Myocyte (in vitro differentiated cells): ENCODE results near the gene FMN1. TPM values are rescaled to one million over a fixed set of nuclear protein-coding genes. Genes with fewer than 3 reads are reported as not detected.

Source experiments
- DNase-seq: peaks from one replicate; pipeline ENCODE4 v3.0.0-alpha.2; 2012; ENCODE audit warnings: low read depth
- total RNA-seq: library from RNA; depleted of rRNA; stranded (reverse); fragments of >200 nt; gene quantifications from 2 replicates; pipeline ENCODE4 v1.2.3, GENCODE V29; 2014

FMN1 gene
- total RNA-seq, 1 donor from 2014 or later: 26.6 TPM

- no peak for DNase-seq
Observed at GRCh38 chr15:32842081-32842480, 352.4 kb downstream of the FMN1 start.

DNA sequence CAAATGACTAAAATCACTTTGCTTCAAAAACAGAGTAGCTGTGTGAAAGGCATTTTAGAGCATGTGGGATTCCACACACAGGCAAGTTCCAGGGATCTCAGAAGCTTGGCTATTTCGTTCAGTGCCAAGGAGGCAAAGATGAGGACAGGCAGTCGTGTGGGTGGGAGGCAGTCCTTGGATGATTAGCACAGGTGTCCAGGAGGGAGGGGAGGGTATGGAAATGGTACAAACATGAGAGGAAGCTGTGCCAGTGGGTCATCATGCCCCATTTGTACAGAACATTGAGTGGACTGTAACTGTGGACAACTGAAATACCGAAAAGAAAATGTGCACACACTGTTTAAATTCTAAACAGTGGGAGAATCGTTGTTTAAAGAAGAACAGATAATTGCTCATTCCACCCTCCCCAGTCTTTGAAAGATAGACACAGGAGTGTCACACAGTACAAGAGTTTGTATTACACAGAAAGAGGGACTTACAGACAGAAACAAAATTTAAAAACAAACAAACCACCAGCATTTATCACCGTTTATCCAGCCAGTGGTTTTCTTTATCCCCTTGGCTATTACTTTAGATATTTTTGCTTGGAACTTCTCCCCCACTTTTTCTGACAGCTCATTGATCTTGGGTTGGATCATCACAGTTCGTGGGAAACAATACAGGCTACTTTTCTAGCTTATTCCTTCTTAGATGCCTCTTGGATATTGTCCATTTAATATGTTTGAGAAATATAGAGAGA is 353.8 kb downstream of the FMN1 start:
- peak; percentile 39 for DNase-seq

GRCh38 chr15:32838820-32839219 is 355.7 kb downstream of the FMN1 start:
- DNase-seq: peak; percentile 72

- DNase-seq: no peak
Observed at GRCh38 chr15:32838338-32838737, 356.2 kb downstream of the FMN1 start.

- no peak for DNase-seq
Observed at GRCh38 chr15:32837935-32838334, 356.6 kb downstream of the FMN1 start.

- DNase-seq: no peak
Observed at GRCh38 chr15:32834156-32834555, 360.4 kb downstream of the FMN1 start.

GRCh38 chr15:32833379-32833821 is 361.1 kb downstream of the FMN1 start:
- DNase-seq: no peak

DNA sequence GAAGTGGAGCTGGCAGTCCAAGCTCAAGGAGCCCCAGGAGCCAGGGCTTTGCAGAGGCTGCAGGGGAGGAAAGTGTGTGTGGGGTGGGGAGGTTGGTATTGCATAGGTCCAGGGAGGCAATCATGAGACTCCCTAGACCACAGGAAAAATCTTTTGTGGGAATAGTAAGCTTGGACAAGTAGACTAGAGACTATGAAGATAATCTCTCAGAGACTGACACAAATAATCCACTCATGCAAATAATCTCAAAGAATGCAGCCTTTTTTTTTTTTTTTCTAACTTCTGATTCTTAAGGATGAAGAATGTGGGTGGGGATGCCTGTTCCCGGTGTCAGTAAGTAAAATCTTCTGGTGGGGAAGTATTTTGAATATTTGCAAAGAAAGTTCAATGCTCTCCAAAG is 363.0 kb downstream of the FMN1 start:
- DNase-seq: no peak

- no peak for DNase-seq
Observed at GRCh38 chr15:32830241-32830640, 364.3 kb downstream of the FMN1 start.

DNA sequence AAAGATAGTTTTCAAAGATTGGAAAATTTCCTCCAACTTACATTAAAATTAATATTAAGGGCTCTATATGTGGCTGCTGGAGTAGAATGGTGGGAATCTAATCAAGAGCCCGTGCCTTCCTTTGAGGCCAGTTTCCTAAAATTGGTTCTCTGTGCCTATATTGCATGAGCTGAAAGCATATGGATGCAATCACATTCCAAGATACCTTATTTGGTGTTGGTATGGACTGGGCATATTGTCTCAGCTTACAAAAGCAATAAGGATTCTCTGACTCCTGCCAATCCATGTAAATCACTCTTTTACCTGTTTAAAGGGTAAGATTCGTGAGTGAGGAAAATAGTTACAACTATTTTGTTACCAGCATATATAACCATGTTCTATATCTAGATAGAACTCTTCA is 365.1 kb downstream of the FMN1 start:
- no peak for DNase-seq

- DNase-seq: peak; percentile 81
Observed at GRCh38 chr15:32828507-32829186, 365.9 kb downstream of the FMN1 start.

GRCh38 chr15:32826685-32827084 is 367.8 kb downstream of the FMN1 start:
- no peak for DNase-seq

- DNase-seq: no peak
Observed at GRCh38 chr15:32825219-32825618, 369.3 kb downstream of the FMN1 start.

GRCh38 chr15:32824777-32825176 is 369.7 kb downstream of the FMN1 start:
- DNase-seq: peak; percentile 32

- DNase-seq: no peak
Observed at GRCh38 chr15:32823750-32824149, 370.8 kb downstream of the FMN1 start.

- DNase-seq: no peak
Observed at GRCh38 chr15:32822739-32823138, 371.8 kb downstream of the FMN1 start.

- no peak for DNase-seq
Observed at GRCh38 chr15:32819448-32819847, 375.1 kb downstream of the FMN1 start.

DNA sequence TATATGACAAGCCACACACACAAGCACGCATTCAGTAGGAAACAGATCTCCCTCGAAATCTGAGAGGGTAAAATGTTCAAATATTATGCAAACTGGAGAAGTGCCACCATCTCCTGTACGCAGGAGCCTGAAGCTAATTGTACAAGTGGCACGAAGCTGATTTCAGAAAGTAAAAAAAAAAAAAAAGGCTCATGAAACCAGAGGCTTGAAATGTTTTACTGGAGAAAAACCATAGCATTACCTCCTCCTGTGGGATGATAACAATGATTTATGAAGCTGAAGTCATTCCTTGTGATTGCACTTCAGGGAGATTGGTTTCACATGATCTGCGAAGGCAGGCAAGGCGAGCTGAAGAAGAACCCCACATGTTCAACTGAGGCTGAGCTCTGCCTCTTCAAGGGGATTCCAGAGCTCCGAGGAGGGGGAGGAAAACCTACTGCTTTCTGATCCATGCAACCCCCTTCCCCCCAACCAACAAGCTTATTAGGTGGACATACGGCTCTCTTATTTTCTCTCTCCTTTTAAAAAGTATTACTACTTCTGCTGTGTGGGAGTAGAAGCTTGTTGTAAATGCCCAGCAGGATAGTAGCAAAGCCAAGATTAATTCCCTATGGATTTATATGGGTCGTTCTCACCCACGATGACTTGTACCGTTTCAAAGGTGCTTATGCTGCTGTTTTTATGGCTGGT is 375.6 kb downstream of the FMN1 start:
- peak; percentile 40 for DNase-seq

DNA sequence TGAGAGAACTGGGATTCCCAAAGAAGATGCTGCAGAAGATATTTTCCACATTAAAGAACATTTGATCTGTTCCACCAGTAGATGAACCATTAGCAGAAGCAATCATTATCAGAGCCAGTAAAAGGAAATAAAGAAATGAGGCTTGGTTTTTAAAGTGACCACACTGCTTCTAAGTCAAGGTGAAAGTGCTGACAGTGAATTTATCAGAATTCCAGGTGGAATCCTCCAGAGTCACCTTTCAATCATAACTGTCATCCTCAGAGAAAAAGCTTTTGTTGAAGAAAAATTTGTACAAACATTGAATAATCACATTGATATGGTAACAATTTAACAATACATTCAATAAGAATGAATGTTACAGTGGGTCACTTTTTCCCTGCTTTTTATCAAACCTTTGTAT is 376.9 kb downstream of the FMN1 start:
- DNase-seq: no peak

GRCh38 chr15:32807331-32807730 is 387.2 kb downstream of the FMN1 start:
- no peak for DNase-seq

DNA sequence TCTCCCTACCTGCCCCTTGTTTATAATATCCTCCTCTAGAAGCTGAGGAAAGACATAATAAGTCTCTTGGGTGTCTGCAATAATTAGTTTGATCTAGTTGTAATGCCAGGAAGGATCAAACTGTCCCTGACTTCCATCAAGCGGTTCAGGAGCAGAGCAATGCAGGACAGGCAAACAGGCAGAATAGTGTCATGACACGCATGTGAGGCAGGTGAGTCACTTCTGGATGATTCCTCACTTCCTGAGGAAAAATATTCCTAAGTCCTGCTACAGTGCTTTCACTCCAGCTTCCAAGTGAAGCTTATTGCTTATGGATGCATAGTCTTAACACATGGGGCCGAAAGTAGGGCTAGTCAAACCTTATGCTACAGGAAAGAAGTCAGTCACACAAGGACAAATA is 390.9 kb downstream of the FMN1 start:
- DNase-seq: no peak

GRCh38 chr15:32802286-32802936 is 392.1 kb downstream of the FMN1 start:
- peak; percentile 56 for DNase-seq
